NCI-H2081 (cell line): ENCODE data around the gene CRABP2.

Experiments used
- DNase-seq, 2 experiments: peaks; one replicate each; lab custom pipeline; 2025; lab: John Stamatoyannopoulos, UW

CRABP2 gene

DNA sequence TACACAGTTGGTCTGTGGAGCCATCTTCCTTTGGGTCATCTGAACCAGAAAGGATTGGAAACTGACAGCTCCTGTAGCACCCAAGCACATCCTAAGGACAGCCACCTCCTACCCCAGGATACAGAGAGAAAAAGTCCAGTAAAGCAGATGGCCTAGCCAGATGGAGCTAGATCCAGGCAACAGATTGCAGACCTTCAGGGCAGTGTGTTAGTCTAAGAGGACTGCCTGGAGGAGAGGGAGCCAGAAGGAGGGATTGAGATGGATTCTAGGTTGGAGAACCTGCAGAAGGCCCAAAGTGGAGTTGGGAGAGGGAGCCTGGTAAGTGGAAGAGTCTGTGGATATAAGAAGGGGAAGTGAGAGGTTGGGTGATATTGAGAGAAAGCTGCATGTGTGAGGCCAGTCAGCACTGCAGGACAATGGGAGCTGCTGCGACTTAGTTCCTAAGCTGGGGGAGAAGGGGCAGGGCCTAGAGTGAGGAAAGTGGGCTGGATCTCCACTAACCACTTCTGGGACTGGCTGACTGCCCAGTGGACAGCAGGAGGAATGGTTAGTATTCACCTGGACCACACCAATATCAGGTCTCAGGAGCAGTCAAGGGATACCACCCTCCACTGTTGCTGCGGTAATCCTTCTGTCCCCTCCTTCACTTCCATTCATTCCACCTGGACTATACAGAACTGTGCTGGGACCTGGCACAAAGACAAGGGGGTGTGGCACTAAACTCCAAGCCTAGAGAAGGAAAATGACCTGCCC is 50.1 kb downstream of the CRABP2 start:
- DNase-seq = no peak

DNA sequence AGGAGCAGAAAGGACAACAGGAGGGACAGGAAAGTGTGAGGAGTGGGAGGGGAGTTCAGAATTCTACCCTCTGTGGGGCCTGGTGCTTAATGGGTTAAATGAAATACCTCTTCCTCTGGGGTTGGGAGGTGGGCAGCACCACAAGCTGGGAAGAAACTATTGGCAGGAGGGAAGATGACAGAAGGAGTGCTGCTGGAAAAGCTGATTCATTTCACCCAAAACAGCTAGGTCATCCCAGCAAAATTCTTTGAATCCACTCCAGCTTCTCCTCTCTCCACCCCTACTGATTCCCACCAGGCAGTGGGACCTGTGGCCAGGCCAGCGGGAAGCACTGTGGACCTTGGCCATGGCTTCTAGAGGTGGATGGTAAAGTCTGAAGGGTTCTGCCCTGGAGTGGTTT is 50.7 kb downstream of the CRABP2 start:
- DNase-seq = no peak

DNA sequence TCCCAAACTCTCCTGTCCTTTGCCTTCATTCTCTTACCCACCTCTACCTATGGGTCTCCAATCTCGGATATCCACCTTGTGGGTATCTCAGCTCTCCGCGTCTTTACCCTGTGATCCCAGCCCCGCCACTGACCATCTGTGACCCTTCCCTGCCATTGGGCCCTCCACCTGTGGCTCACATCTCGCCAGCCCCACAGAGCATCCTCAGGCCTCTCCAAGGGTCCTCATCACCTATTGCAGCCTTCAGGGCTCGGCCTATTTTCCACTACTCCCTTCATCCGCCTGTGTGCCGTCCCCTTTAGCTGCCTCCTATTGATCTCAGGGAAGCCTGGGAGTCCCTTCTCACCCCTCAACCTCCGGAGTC is 52.4 kb downstream of the CRABP2 start:
- no peak for DNase-seq

DNA sequence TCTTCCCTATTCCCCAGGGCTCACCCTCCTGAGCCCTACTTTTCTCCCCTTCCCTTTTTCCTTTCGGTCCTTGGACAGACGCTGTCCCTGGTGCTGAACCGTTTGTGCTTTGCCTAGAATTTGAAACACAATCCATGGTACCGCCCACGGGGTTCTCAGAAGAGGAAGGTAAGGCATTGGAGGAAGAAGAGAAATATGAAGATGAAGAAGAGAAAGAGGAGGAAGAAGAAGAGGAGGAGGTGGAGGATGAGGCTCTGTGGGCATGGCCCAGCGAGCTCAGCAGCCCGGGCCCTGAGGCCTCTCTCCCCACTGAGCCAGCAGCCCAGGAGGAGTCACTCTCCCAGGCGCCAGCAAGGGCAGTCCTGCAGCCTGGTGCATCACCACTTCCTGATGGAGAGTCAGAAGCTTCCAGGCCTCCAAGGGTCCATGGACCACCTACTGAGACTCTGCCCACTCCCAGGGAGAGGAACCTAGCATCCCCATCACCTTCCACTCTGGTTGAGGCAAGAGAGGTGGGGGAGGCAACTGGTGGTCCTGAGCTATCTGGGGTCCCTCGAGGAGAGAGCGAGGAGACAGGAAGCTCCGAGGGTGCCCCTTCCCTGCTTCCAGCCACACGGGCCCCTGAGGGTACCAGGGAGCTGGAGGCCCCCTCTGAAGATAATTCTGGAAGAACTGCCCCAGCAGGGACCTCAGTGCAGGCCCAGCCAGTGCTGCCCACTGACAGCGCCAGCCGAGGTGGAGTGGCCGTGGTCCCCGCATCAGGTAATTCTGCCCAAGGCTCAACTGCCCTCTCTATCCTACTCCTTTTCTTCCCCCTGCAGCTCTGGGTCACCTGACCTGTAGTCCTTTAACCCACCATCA is 53.0 kb downstream of the CRABP2 start:
- DNase-seq = no peak
